Measurements from ENCODE around the gene NFKBIE.

NFKBIE gene

DNA sequence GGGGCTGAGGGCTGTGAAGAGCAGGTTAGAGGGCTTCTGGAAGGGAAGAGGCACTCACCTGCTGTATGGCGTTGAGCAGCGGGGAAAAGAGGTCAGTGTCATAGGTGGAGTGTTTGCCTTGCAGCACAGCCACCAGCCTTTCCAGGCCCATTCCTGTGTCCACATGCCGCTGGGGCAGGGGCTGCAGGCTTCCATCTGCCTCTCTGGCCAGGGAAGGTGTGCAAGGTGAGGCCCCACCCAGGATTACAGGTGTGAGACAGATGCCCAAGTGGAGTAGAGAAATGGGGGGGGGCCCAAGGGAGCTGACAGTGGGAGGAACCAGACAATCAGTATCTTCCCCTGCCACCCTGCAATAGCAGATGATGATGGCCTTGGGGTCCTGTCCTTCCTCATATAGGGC lies 44.9 kb upstream of the NFKBIE start:
- TF ChIP-seq RAD21 (IDR thresholded peaks at IDR 0.05; ENCODE audit: low read depth) (no peak), EP300 (IDR thresholded peaks at IDR 0.05; ENCODE audit: borderline replicate concordance) (no peak), YY1 (IDR thresholded peaks at IDR 0.05; ENCODE audit: low read depth) (no peak), EGR1 (IDR thresholded peaks at IDR 0.05) (no peak), TAF1 (IDR thresholded peaks at IDR 0.05; ENCODE audit: low read depth) (no peak), REST (IDR thresholded peaks at IDR 0.05; ENCODE audit: low read depth) (no peak), TCF12 (IDR thresholded peaks at IDR 0.05; ENCODE audit: low read depth) (no peak), NFIC (IDR thresholded peaks at IDR 0.05) (no peak), FOXM1 (IDR thresholded peaks at IDR 0.05; ENCODE audit: borderline replicate concordance, low read depth) (no peak), TEAD4 (IDR thresholded peaks at IDR 0.05) (no peak), CEBPB (IDR thresholded peaks at IDR 0.05) (no peak), ZBTB7A (IDR thresholded peaks at IDR 0.05; ENCODE audit: low read depth) (no peak), CREB1 (IDR thresholded peaks at IDR 0.05; ENCODE audit: low read depth) (no peak)
- TF ChIP-seq, protein P1, sequence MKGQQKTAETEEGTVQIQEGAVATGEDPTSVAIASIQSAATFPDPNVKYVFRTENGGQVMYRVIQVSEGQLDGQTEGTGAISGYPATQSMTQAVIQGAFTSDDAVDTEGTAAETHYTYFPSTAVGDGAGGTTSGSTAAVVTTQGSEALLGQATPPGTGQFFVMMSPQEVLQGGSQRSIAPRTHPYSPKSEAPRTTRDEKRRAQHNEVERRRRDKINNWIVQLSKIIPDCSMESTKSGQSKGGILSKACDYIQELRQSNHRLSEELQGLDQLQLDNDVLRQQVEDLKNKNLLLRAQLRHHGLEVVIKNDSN (IDR thresholded peaks at IDR 0.05): no peak
- TF ChIP-seq, protein P2, sequence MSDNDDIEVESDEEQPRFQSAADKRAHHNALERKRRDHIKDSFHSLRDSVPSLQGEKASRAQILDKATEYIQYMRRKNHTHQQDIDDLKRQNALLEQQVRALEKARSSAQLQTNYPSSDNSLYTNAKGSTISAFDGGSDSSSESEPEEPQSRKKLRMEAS (IDR thresholded peaks at IDR 0.05): no peak

DNA sequence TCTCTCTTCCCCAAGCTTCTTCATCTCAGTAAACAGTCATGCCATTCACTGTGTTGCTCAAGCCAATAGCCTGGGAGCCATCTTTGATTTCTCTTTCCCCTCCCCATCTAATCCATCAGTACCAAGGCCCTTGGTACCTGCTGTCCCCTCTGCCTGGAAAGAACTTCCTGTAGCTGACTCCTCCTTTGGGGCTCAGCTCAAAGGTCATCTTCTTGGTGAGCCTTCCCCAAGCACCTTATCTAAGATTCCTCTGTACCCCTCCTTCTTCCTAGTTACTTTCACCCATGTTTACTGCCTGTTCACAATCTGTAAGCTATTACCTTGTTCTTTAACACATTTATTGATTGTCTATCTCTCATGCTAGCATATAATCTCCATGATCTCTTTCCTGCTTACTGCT lies 44.3 kb upstream of the NFKBIE start:
- no peak for TF ChIP-seq YY1 (IDR thresholded peaks at IDR 0.05; ENCODE audit: low read depth)
- no peak for TF ChIP-seq NFIC (IDR thresholded peaks at IDR 0.05)
- no peak for TF ChIP-seq REST (IDR thresholded peaks at IDR 0.05; ENCODE audit: low read depth)
- TF ChIP-seq, protein P2 (IDR thresholded peaks at IDR 0.05): no peak
- no peak for TF ChIP-seq TAF1 (IDR thresholded peaks at IDR 0.05; ENCODE audit: low read depth)
- TF ChIP-seq TEAD4 (IDR thresholded peaks at IDR 0.05): no peak
- TF ChIP-seq EGR1 (IDR thresholded peaks at IDR 0.05): no peak
- TF ChIP-seq CEBPB (IDR thresholded peaks at IDR 0.05): no peak
- TF ChIP-seq FOXM1 (IDR thresholded peaks at IDR 0.05; ENCODE audit: borderline replicate concordance, low read depth): no peak
- no peak for TF ChIP-seq TCF12 (IDR thresholded peaks at IDR 0.05; ENCODE audit: low read depth)
- TF ChIP-seq, protein P1 (IDR thresholded peaks at IDR 0.05): no peak
- no peak for TF ChIP-seq CREB1 (IDR thresholded peaks at IDR 0.05; ENCODE audit: low read depth)
- no peak for TF ChIP-seq ZBTB7A (IDR thresholded peaks at IDR 0.05; ENCODE audit: low read depth)
- no peak for TF ChIP-seq EP300 (IDR thresholded peaks at IDR 0.05; ENCODE audit: borderline replicate concordance)
- TF ChIP-seq RAD21 (IDR thresholded peaks at IDR 0.05; ENCODE audit: low read depth): no peak

- TF ChIP-seq NFIC (IDR thresholded peaks at IDR 0.05) (no peak), CREB1 (IDR thresholded peaks at IDR 0.05; ENCODE audit: low read depth) (no peak), FOXM1 (IDR thresholded peaks at IDR 0.05; ENCODE audit: borderline replicate concordance, low read depth) (no peak), ZBTB7A (IDR thresholded peaks at IDR 0.05; ENCODE audit: low read depth) (no peak), EGR1 (IDR thresholded peaks at IDR 0.05) (no peak), CEBPB (IDR thresholded peaks at IDR 0.05) (no peak), TEAD4 (IDR thresholded peaks at IDR 0.05) (no peak), YY1 (IDR thresholded peaks at IDR 0.05; ENCODE audit: low read depth) (no peak), EP300 (IDR thresholded peaks at IDR 0.05; ENCODE audit: borderline replicate concordance) (no peak), TCF12 (IDR thresholded peaks at IDR 0.05; ENCODE audit: low read depth) (no peak), REST (IDR thresholded peaks at IDR 0.05; ENCODE audit: low read depth) (no peak), TAF1 (IDR thresholded peaks at IDR 0.05; ENCODE audit: low read depth) (no peak), RAD21 (IDR thresholded peaks at IDR 0.05; ENCODE audit: low read depth) (no peak)
- TF ChIP-seq, protein P1 (IDR thresholded peaks at IDR 0.05): no peak
- TF ChIP-seq, protein P2 (IDR thresholded peaks at IDR 0.05): no peak
These were observed 43.7 kb upstream of the NFKBIE start for GRCh38 chr6:44309092-44309491.

All from Ishikawa (cell line).